Inferior parietal cortex (tissue), 1 donor: ENCODE data around the gene PRRC2A.

Experiments used
- DNase-seq: peaks from one replicate; pipeline ENCODE4 v3.0.0-alpha.2; 2016; ENCODE audit errors: extremely low spot score

PRRC2A gene

DNA sequence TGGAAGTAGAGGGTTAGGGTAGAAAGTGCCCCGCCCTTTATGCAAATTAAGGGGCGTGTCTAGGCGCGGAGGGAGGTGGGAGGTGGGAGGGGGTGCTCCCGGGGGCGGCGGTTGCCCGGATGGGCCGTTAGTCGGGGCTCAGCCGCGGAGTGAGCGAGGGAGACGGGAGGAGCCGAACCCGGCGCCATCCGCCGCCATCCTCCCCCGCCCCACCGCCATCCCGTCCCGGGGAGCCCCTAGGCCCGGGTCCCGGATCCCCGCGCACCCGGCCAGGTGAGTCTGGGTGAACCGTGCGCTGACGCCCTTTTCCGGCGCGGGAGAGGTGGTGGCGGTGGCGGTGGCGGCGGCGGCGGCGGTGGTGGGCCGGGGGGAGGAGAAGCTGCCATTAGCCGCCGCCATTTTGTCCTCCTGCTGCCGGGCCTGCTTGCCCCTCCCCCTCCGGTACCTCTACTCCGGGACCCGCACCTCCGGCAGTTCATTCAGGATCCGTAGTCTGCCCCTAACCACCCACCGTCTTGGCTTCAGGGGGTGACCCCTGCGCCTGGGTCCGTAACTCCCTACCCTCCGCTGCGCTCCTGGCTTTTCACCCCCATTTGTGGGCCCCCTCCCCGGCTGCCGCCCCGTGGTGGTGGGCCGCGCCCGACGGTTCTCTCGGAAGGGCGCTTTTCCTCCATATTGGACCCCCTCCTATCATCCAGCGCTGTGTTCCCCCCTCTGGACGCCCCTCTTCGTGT lies at the start of gene PRRC2A:
PRRC2A (plus strand) TSS at position 130 of the 734 bp plus-strand sequence. CDS start 2,075 bp downstream, outside the sequence.
- peak; percentile 50 for DNase-seq

DNA sequence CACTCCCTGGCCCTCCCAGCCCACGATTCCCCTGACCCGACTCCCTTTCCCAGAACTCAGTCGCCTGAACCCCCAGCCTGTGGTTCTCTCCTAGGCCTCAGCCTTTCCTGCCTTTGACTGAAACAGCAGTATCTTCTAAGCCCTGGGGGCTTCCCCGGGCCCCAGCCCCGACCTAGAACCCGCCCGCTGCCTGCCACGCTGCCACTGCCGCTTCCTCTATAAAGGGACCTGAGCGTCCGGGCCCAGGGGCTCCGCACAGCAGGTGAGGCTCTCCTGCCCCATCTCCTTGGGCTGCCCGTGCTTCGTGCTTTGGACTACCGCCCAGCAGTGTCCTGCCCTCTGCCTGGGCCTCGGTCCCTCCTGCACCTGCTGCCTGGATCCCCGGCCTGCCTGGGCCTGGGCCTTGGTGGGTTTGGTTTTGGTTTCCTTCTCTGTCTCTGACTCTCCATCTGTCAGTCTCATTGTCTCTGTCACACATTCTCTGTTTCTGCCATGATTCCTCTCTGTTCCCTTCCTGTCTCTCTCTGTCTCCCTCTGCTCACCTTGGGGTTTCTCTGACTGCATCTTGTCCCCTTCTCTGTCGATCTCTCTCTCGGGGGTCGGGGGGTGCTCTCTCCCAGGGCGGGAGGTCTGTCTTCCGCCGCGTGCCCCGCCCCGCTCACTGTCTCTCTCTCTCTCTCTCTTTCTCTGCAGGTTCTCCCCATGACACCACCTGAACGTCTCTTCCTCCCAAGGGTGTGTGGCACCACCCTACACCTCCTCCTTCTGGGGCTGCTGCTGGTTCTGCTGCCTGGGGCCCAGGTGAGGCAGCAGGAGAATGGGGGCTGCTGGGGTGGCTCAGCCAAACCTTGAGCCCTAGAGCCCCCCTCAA lies 48.2 kb upstream of the PRRC2A start, which contains the start of gene LTA:
LTA (plus strand) TSS at position 249 of the 871 bp plus-strand sequence; CDS start at position 703, 454 bp downstream.
- no peak for DNase-seq

DNA sequence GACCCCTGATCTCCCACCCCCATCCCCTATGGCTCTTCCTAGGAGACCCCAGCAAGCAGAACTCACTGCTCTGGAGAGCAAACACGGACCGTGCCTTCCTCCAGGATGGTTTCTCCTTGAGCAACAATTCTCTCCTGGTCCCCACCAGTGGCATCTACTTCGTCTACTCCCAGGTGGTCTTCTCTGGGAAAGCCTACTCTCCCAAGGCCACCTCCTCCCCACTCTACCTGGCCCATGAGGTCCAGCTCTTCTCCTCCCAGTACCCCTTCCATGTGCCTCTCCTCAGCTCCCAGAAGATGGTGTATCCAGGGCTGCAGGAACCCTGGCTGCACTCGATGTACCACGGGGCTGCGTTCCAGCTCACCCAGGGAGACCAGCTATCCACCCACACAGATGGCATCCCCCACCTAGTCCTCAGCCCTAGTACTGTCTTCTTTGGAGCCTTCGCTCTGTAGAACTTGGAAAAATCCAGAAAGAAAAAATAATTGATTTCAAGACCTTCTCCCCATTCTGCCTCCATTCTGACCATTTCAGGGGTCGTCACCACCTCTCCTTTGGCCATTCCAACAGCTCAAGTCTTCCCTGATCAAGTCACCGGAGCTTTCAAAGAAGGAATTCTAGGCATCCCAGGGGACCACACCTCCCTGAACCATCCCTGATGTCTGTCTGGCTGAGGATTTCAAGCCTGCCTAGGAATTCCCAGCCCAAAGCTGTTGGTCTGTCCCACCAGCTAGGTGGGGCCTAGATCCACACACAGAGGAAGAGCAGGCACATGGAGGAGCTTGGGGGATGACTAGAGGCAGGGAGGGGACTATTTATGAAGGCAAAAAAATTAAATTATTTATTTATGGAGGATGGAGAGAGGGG lies 47.0 kb upstream of the PRRC2A start:
- no peak for DNase-seq

DNA sequence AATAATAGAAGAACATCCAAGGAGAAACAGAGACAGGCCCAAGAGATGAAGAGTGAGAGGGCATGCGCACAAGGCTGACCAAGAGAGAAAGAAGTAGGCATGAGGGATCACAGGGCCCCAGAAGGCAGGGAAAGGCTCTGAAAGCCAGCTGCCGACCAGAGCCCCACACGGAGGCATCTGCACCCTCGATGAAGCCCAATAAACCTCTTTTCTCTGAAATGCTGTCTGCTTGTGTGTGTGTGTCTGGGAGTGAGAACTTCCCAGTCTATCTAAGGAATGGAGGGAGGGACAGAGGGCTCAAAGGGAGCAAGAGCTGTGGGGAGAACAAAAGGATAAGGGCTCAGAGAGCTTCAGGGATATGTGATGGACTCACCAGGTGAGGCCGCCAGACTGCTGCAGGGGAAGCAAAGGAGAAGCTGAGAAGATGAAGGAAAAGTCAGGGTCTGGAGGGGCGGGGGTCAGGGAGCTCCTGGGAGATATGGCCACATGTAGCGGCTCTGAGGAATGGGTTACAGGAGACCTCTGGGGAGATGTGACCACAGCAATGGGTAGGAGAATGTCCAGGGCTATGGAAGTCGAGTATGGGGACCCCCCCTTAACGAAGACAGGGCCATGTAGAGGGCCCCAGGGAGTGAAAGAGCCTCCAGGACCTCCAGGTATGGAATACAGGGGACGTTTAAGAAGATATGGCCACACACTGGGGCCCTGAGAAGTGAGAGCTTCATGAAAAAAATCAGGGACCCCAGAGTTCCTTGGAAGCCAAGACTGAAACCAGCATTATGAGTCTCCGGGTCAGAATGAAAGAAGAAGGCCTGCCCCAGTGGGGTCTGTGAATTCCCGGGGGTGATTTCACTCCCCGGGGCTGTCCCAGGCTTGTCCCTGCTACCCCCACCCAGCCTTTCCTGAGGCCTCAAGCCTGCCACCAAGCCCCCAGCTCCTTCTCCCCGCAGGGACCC lies 46.1 kb upstream of the PRRC2A start:
- no peak for DNase-seq

DNA sequence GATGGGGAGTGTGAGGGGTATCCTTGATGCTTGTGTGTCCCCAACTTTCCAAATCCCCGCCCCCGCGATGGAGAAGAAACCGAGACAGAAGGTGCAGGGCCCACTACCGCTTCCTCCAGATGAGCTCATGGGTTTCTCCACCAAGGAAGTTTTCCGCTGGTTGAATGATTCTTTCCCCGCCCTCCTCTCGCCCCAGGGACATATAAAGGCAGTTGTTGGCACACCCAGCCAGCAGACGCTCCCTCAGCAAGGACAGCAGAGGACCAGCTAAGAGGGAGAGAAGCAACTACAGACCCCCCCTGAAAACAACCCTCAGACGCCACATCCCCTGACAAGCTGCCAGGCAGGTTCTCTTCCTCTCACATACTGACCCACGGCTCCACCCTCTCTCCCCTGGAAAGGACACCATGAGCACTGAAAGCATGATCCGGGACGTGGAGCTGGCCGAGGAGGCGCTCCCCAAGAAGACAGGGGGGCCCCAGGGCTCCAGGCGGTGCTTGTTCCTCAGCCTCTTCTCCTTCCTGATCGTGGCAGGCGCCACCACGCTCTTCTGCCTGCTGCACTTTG lies 45.1 kb upstream of the PRRC2A start, which contains the start of gene TNF:
TNF (plus strand) TSS at position 231 of the 567 bp plus-strand sequence; CDS start at position 408, 177 bp downstream.
- no peak for DNase-seq

DNA sequence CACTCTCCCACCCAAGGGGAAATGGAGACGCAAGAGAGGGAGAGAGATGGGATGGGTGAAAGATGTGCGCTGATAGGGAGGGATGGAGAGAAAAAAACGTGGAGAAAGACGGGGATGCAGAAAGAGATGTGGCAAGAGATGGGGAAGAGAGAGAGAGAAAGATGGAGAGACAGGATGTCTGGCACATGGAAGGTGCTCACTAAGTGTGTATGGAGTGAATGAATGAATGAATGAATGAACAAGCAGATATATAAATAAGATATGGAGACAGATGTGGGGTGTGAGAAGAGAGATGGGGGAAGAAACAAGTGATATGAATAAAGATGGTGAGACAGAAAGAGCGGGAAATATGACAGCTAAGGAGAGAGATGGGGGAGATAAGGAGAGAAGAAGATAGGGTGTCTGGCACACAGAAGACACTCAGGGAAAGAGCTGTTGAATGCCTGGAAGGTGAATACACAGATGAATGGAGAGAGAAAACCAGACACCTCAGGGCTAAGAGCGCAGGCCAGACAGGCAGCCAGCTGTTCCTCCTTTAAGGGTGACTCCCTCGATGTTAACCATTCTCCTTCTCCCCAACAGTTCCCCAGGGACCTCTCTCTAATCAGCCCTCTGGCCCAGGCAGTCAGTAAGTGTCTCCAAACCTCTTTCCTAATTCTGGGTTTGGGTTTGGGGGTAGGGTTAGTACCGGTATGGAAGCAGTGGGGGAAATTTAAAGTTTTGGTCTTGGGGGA lies 44.4 kb upstream of the PRRC2A start:
- DNase-seq: no peak

DNA sequence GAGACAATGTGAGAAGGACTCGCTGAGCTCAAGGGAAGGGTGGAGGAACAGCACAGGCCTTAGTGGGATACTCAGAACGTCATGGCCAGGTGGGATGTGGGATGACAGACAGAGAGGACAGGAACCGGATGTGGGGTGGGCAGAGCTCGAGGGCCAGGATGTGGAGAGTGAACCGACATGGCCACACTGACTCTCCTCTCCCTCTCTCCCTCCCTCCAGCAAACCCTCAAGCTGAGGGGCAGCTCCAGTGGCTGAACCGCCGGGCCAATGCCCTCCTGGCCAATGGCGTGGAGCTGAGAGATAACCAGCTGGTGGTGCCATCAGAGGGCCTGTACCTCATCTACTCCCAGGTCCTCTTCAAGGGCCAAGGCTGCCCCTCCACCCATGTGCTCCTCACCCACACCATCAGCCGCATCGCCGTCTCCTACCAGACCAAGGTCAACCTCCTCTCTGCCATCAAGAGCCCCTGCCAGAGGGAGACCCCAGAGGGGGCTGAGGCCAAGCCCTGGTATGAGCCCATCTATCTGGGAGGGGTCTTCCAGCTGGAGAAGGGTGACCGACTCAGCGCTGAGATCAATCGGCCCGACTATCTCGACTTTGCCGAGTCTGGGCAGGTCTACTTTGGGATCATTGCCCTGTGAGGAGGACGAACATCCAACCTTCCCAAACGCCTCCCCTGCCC lies 43.5 kb upstream of the PRRC2A start:
- no peak for DNase-seq

DNA sequence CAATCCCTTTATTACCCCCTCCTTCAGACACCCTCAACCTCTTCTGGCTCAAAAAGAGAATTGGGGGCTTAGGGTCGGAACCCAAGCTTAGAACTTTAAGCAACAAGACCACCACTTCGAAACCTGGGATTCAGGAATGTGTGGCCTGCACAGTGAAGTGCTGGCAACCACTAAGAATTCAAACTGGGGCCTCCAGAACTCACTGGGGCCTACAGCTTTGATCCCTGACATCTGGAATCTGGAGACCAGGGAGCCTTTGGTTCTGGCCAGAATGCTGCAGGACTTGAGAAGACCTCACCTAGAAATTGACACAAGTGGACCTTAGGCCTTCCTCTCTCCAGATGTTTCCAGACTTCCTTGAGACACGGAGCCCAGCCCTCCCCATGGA lies 42.9 kb upstream of the PRRC2A start:
- DNase-seq: no peak

DNA sequence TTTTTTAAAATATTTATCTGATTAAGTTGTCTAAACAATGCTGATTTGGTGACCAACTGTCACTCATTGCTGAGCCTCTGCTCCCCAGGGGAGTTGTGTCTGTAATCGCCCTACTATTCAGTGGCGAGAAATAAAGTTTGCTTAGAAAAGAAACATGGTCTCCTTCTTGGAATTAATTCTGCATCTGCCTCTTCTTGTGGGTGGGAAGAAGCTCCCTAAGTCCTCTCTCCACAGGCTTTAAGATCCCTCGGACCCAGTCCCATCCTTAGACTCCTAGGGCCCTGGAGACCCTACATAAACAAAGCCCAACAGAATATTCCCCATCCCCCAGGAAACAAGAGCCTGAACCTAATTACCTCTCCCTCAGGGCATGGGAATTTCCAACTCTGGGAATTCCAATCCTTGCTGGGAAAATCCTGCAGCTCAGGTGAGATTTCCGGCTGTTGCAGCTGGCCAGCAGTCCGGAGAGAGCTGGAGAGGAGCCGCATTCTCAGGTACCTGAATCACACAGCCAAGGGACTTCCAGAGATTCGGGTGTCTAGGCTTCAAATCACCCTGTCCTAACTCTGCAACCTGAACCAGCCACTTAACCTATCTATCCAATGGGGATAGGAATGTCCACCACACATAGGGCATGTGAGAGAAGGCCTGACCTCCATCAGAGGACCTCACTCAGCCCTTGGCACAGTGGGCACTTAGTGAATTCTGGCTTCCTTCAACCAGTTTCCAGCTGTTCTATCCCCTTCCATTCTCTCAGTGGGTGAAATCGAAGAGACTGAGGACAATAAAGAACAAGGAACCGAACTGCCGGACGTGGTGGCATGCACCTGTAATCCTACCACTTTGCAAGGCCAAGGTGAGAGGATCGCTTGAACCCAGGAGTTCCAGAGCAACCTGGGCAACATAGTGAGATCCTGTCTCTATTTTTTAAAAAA lies 42.1 kb upstream of the PRRC2A start:
- DNase-seq: no peak

DNA sequence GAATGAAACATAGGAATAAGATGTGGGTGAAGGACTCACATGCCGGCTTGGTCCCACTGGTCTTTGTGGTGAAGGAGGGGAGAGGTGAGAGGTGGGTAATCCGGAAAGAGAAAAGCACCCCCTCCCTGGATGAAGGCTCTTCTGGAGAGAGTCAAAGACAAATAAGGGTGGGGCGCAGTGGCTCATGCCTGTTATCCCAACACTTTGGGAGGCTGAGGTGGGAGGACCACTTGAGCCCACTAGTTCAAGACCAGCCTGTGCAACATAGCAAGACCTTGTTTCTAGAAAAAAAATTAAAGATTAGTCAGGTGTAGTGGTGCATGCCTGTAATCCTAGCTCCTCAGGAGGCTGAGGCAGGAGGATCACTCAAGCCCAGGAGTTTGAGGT lies 41.4 kb upstream of the PRRC2A start:
- DNase-seq: no peak

DNA sequence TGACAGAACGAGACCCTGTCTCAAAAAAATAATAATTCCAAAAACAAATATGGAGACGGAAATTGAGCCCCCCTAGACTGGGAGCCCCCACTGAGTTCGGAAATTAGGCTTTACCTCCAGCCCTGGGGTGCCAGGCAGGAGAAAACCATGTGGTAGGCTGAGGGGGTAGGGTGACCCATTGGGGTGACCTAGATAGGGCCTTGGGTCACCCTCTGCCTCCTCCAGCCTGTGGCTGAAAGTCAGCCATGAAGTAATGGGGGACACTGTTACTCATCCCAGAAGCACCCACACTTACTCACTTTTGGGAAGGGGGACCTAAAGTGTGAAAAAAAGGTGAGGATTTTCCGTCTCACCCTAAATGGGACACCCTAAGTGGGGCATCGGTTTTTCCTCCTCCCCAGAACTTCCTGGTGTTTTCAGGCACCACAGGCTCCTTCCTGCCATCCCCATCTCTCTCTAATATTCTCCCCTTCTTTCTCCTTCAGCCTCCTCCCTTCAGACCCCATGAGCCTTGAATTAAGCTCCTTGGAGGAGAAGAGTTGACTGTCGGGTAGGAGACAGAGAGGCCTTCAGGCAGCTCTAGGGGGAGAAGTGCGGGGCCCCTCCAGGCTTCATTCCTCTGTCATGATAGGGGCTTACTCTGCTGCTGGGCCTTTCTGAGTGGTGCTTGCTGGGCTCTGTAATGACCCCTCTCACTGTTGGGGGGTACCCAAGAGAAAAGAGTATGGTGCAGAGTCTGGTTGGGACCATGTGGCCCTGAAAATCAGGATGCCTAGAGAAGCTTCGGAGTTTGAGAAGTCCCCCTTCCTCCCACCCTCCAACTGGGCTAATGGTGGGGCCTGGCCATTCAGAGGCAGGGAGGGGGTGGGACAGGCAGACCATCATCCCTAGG lies 40.7 kb upstream of the PRRC2A start:
- no peak for DNase-seq

DNA sequence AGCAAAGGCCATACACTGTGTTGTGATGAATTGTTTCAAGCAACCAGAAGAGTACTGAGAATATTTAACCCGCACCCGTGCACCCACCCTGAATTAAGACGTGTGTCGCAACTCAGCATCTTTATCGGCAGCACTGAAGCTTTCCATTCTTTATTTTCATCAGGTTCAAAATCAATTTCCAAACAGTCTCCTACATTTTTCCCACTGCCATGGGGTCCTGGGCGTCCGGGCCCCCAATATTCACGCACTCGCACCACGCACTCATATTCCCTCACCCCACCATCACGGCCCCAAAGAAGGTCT lies 40.1 kb upstream of the PRRC2A start:
- no peak for DNase-seq

DNA sequence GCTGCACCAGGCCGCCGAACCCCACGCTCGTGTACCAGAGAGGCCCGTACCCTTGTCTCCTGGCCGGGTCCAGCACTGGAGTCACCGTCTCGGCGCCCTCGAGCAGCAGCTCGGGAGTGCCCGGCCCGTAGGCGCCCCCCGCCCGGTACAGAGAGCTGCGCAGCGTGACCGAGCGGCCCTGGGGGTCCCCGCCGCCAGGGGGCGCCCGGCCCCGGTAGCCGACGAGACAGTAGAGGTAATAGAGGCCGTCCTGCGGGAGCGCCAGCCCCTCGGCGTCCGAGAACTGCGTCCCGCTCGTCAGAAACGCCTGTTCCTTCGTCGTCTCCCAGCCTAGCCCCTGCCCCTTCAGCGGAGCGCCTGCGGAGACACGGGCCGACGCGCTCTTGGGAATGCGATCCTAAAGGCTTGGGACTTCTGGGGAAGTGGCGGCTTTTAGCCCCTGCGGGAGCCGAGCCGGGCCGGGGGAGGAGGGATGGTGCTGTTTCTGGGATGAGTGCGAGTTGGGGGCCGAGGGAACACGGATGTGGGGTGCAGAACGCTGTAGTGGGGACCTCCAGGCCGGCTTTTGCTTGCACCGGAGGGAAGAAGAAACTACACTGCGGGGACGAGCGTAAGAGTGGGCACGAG lies 39.6 kb upstream of the PRRC2A start:
- DNase-seq: peak; percentile 79

DNA sequence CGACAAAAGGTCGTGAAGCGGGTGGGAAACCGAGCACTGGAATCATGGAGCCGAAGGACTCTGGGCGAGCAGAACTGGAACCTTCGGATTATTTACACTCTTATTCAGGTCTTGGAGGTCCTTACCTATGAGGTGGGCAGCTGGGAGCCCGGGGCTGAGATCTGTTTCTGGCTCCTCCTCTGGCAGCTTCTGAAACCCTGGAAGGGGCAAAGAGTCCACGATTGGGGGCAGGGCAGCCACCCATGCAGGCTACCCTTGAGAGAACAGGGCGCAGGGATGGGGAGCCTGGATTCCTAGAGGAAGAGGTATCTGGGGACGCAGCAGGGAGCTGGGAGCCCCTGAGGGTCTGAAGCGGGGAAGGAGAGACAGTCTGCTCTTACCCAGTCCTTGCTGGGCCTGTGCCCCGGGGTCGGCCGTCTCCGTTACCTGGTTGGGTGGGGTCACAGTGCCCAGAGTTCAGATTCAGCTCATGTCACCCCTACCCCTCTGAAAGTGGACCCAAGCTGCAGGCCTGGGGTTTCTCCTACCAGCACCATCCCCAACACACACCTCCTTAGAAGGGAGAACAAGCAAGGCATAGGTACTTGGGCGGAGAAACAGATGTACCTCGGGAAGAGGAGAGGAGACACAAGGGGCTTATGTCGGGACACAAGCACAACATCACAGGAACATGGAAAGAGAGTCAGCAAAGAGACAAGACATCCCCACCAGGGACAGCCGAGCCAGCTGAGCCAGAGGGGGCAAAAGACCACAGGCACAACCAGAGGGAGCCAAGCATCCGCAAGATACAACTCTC lies 38.9 kb upstream of the PRRC2A start:
- DNase-seq: no peak

DNA sequence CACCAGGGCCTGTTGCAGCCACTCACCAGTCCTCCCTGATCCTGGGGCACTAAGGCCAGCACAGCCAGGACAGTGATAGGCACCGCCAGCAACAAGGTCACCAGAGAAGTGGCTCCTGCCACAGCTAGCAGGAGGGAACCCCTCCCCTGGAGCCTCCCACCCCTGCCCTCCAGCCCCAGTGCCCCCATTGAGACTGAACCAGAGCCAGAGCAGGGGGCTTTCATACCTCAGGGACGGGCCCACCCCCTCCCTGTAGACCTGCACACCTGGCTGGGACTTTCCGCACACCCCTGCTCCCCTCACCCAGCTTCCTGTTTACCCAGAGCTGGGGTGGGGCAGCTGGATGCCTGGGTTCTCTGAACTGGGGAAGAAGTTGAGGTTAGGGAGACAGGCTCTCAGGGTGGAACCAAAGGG lies 38.3 kb upstream of the PRRC2A start, which contains the start of gene LTB:
LTB (minus strand) TSS at position 195 of the 414 bp plus-strand sequence; CDS start at position 188, 7 bp downstream.
- DNase-seq: no peak

DNA sequence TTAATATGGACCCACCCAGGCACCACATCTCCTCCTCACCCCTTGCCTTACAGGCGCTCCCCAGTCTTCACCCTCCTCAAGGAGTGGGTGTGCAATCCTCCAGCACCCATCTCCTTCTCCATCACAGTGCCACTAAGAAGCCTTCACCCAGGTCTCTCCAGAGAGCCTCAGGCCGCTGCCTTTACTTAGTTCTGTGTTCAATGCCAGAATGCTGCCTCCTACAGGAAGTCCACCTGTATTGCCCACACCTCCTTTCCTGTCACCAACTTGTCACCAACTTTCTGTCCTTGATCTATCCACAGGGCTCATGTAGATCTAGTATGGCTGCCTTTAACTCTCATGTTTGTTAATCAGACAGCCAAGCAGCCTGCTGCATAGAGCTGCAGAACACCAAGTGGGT lies 35.0 kb upstream of the PRRC2A start:
- DNase-seq: no peak
